Measurements from ENCODE around the gene PUM1. TPM values are rescaled to one million over a fixed set of nuclear protein-coding genes. Genes with fewer than 3 reads are reported as not detected.

PUM1 gene
- total RNA-seq, 1 experiment from 2014 or later = 110 TPM

GRCh38 chr1:31084782-31085569 is 19.5 kb upstream of the PUM1 start:
- Mint-ChIP-seq H3K4me3 (ENCODE audit: unreplicated experiment) (no peak overlapping the region), H3K36me3 (ENCODE audit: insufficient read depth, unreplicated experiment) (peaks cover 5% of the 10 kb centered on the region), H3K4me1 (ENCODE audit: insufficient read depth, unreplicated experiment) (no peaks in the 10 kb centered on the region), H3K9me3 (ENCODE audit: unreplicated experiment) (no peaks in the 10 kb centered on the region), H3K27ac (ENCODE audit: low read depth, unreplicated experiment) (no peak overlapping the region), H3K27me3 (ENCODE audit: insufficient read depth, unreplicated experiment) (no peaks in the 10 kb centered on the region)
- DNase-seq (ENCODE audit: unreplicated experiment) = no peak
- TF ChIP-seq CTCF (IDR thresholded peaks at IDR 0.05; ENCODE audit: unreplicated experiment) = no peak
- BruUV-seq (replicated peaks) = no TSS peak
- intact Hi-C loops (cut with micrococcal nuclease) = no loop called here
- ChIA-PET CTCF (no interaction called here), POLR2A (interaction anchor here (0.6 to 1.4 kb wide), 2 partner anchors 11 to 67 kb away, joined by 3 to 4 read pairs; no protein-coding TSS in a partner anchor)

GRCh38 chr1:31082385-31082784 is 16.9 kb upstream of the PUM1 start:
- no peak overlapping the region for H3K27ac Mint-ChIP-seq (ENCODE audit: low read depth, unreplicated experiment)
- peaks cover 5% of the 10 kb centered on the region for H3K36me3 Mint-ChIP-seq (ENCODE audit: insufficient read depth, unreplicated experiment)
- H3K4me3 Mint-ChIP-seq (ENCODE audit: unreplicated experiment) = no peak overlapping the region
- BruUV-seq (replicated peaks) = no TSS peak
- DNase-seq (ENCODE audit: unreplicated experiment) = no peak
- no peaks in the 10 kb centered on the region for H3K9me3 Mint-ChIP-seq (ENCODE audit: unreplicated experiment)
- intact Hi-C loops (cut with micrococcal nuclease) = no loop called here
- POLR2A ChIA-PET = interaction anchor here (0.7 kb wide), 1 partner anchor 20 kb away, joined by 3 read pairs; no protein-coding TSS in a partner anchor
- CTCF ChIA-PET = no interaction called here
- H3K4me1 Mint-ChIP-seq (ENCODE audit: insufficient read depth, unreplicated experiment) = no peaks in the 10 kb centered on the region
- no peak for TF ChIP-seq CTCF (IDR thresholded peaks at IDR 0.05; ENCODE audit: unreplicated experiment)
- no peaks in the 10 kb centered on the region for H3K27me3 Mint-ChIP-seq (ENCODE audit: insufficient read depth, unreplicated experiment)

DNA sequence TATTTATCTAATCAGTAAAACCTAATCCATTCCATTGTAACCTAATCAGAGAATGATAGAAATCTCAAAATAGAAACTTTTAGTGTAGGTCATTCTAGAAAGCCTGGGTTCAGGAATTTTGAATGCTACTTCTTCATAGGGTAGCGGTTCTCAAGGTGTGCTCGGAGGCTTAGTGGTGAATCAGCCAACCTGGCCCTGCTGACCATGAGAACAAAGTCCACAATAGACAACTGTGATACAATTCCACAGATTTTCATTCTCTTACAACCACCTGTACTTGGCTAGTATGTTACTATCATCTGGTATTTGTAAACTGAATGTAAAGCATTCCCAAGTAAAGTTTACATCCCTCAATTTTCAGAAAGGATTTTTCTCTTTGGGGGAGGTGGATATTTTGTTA is 7.5 kb upstream of the PUM1 start:
- Mint-ChIP-seq H3K4me3 (ENCODE audit: unreplicated experiment) (no peak overlapping the region), H3K27ac (ENCODE audit: low read depth, unreplicated experiment) (no peak overlapping the region), H3K9me3 (ENCODE audit: unreplicated experiment) (no peaks in the 10 kb centered on the region), H3K27me3 (ENCODE audit: insufficient read depth, unreplicated experiment) (no peaks in the 10 kb centered on the region), H3K36me3 (ENCODE audit: insufficient read depth, unreplicated experiment) (no peaks in the 10 kb centered on the region), H3K4me1 (ENCODE audit: insufficient read depth, unreplicated experiment) (no peaks in the 10 kb centered on the region)
- intact Hi-C loops (cut with micrococcal nuclease) = no loop called here
- DNase-seq (ENCODE audit: unreplicated experiment) = no peak
- ChIA-PET CTCF (no interaction called here), POLR2A (no interaction called here)
- no peak for TF ChIP-seq CTCF (IDR thresholded peaks at IDR 0.05; ENCODE audit: unreplicated experiment)
- no TSS peak for BruUV-seq (replicated peaks)

DNA sequence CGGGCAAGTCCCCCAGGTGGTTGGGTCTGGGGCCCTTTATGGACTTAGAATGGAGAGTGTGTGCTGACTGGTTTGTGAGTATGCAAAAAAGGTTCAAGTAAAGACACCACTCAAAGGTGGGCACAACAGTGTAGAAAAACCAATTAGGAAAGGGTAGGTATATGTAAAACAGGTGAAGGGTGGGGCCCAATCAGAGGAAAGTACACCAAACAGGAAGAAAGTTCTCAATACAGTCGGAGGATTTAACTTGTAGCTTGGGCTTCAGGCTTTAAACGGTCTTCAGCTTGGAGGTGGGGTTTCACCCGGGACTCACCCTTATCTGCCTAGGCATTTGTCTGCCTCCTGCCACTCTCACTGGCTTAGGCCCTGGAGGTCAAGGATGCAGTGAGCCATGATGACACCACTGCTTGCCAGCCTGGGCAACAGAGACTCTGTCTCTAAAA is 6.8 kb upstream of the PUM1 start:
- Mint-ChIP-seq H3K27me3 (ENCODE audit: insufficient read depth, unreplicated experiment) (no peaks in the 10 kb centered on the region), H3K9me3 (ENCODE audit: unreplicated experiment) (no peaks in the 10 kb centered on the region), H3K36me3 (ENCODE audit: insufficient read depth, unreplicated experiment) (no peaks in the 10 kb centered on the region), H3K4me3 (ENCODE audit: unreplicated experiment) (no peak overlapping the region), H3K4me1 (ENCODE audit: insufficient read depth, unreplicated experiment) (no peaks in the 10 kb centered on the region), H3K27ac (ENCODE audit: low read depth, unreplicated experiment) (no peak overlapping the region)
- no TSS peak for BruUV-seq (replicated peaks)
- TF ChIP-seq CTCF (IDR thresholded peaks at IDR 0.05; ENCODE audit: unreplicated experiment) = no peak
- no peak for DNase-seq (ENCODE audit: unreplicated experiment)
- ChIA-PET CTCF (no interaction called here), POLR2A (no interaction called here)
- intact Hi-C loops (cut with micrococcal nuclease) = no loop called here

Measured in MCF 10A (cell line).